Measurements from ENCODE around the gene RFTN1.

RFTN1 gene

GRCh38 chr3:16377847-16378302, 135.6 kb downstream of the RFTN1 start:
- DNase-seq (ENCODE audit: low read depth): no peak

GRCh38 chr3:16377196-16377595, 136.3 kb downstream of the RFTN1 start:
- DNase-seq (ENCODE audit: low read depth): no peak

GRCh38 chr3:16375891-16376290, 137.6 kb downstream of the RFTN1 start:
- DNase-seq (ENCODE audit: low read depth): no peak

- DNase-seq (ENCODE audit: low read depth): no peak
Measured at GRCh38 chr3:16374935-16375245, 138.6 kb downstream of the RFTN1 start.

GRCh38 chr3:16374047-16374934, 139.2 kb downstream of the RFTN1 start:
- no peak for DNase-seq (ENCODE audit: low read depth)

- no peak for DNase-seq (ENCODE audit: low read depth)
Measured at GRCh38 chr3:16373341-16373946, 140.1 kb downstream of the RFTN1 start.

- DNase-seq (ENCODE audit: low read depth): no peak
Measured at GRCh38 chr3:16372362-16373292, 140.9 kb downstream of the RFTN1 start.

- no peak for DNase-seq (ENCODE audit: low read depth)
Measured at GRCh38 chr3:16370872-16371740, 142.4 kb downstream of the RFTN1 start.

- DNase-seq (ENCODE audit: low read depth): no peak
Measured at GRCh38 chr3:16370503-16370871, 143.0 kb downstream of the RFTN1 start.

GRCh38 chr3:16369885-16370284, 143.6 kb downstream of the RFTN1 start:
- DNase-seq (ENCODE audit: low read depth): no peak

GRCh38 chr3:16369276-16369675, 144.2 kb downstream of the RFTN1 start:
- no peak for DNase-seq (ENCODE audit: low read depth)

- no peak for DNase-seq (ENCODE audit: low read depth)
Measured at GRCh38 chr3:16366581-16366980, 146.9 kb downstream of the RFTN1 start.

- no peak for DNase-seq (ENCODE audit: low read depth)
Measured at GRCh38 chr3:16365491-16366128, 147.9 kb downstream of the RFTN1 start.

GRCh38 chr3:16364963-16365362, 148.5 kb downstream of the RFTN1 start:
- DNase-seq (ENCODE audit: low read depth): no peak

- no peak for DNase-seq (ENCODE audit: low read depth)
Measured at GRCh38 chr3:16364323-16364722, 149.2 kb downstream of the RFTN1 start.

GRCh38 chr3:16363636-16364035, 149.9 kb downstream of the RFTN1 start:
- no peak for DNase-seq (ENCODE audit: low read depth)

GRCh38 chr3:16362770-16363169, 150.7 kb downstream of the RFTN1 start:
- DNase-seq (ENCODE audit: low read depth): no peak

- no peak for DNase-seq (ENCODE audit: low read depth)
Measured at GRCh38 chr3:16361087-16361486, 152.4 kb downstream of the RFTN1 start.

- DNase-seq (ENCODE audit: low read depth): no peak
Measured at GRCh38 chr3:16359331-16359730, 154.2 kb downstream of the RFTN1 start.

- DNase-seq (ENCODE audit: low read depth): no peak
Measured at GRCh38 chr3:16358336-16358735, 155.2 kb downstream of the RFTN1 start.
